ENCODE results near the gene TMCC3. TPM values are rescaled to one million over a fixed set of nuclear protein-coding genes. Genes with fewer than 3 reads are reported as not detected.
A peak's percentile ranks its signal among the peaks of the same experiment; 100 is the strongest.

Gene TMCC3
- total RNA-seq, 1 donor, result 10.9 TPM

DNA sequence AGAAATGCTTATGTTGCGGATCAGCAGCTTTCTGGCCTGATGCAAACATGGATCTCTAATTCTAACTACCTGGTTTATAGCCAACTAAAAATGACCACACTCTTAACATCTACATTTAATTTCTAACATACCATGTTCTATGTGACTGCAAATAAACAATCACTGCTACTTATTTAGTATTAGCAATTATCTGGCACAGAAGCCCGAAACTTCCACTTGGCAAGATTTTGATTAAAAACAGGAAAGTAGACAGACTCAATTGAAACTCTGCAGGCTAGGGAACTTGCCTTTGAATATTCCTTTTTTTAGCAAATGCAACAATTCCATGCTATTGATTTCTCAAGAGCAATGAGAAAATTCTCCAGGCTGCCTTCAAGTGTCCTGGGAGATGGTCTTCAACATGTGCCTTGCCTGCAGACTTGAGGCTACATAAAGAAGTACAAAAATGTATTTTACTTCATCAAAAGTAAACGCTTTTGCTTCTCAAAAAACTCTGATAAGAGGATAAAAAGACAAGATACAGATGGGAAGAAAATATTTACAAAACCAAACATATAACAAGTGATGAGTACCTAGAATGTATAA lies 9.1 kb upstream of the TMCC3 start:
- Histone ChIP-seq H3K27me3 (ENCODE audit: insufficient read depth, low read length) (no peaks in the 10 kb centered on the region), H3K9me3 (ENCODE audit: low read depth, low read length) (no peaks in the 10 kb centered on the region), H3K4me3 (ENCODE audit: low read length) (no peak overlapping the region), H3K4me1 (ENCODE audit: insufficient read depth, low read length) (peaks cover 15% of the 10 kb centered on the region)

DNA sequence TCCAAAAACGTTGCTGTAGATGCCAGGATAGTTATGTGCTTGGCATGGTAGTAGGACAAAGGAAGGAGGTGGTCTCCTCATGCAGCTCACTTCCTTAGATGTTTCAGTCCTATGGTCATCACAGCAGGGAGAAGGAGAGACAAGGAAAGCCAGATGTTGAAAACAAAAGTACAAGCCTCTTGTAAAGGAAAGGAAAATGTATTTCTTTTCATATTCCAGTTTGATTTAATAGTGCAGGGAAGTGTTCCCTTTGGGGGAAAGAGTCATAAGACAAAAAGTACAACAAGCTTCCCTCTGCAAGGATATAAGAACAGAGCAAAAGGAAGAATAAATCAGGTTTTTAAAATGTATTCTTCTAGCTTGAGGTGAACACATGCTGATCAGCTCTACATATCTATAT lies 8.6 kb upstream of the TMCC3 start:
- Histone ChIP-seq H3K4me1 (ENCODE audit: insufficient read depth, low read length) (peaks cover 12% of the 10 kb centered on the region), H3K9me3 (ENCODE audit: low read depth, low read length) (no peaks in the 10 kb centered on the region), H3K27me3 (ENCODE audit: insufficient read depth, low read length) (no peaks in the 10 kb centered on the region), H3K4me3 (ENCODE audit: low read length) (no peak overlapping the region)

DNA sequence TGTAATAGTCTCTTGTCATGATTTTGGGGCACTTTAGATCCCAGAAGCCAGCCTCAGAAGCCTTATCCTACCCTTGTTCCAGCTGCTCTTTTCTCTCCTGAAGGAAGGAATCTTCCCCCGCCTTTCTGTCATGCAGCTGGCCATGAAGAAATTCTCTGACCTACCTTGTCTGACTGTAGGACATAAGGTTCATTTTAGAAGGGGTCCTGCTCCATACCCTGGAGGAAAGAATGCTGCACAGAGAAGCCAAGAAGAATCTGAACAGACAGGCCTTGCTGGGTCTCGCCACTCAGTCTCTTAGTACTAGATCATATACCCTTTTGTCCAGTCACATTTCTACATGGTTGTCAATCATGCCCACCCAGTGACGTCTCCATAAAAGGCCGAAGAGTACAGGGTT lies 6.2 kb upstream of the TMCC3 start:
- H3K9me3 ChIP-seq (ENCODE audit: low read depth, low read length), result no peaks in the 10 kb centered on the region

DNA sequence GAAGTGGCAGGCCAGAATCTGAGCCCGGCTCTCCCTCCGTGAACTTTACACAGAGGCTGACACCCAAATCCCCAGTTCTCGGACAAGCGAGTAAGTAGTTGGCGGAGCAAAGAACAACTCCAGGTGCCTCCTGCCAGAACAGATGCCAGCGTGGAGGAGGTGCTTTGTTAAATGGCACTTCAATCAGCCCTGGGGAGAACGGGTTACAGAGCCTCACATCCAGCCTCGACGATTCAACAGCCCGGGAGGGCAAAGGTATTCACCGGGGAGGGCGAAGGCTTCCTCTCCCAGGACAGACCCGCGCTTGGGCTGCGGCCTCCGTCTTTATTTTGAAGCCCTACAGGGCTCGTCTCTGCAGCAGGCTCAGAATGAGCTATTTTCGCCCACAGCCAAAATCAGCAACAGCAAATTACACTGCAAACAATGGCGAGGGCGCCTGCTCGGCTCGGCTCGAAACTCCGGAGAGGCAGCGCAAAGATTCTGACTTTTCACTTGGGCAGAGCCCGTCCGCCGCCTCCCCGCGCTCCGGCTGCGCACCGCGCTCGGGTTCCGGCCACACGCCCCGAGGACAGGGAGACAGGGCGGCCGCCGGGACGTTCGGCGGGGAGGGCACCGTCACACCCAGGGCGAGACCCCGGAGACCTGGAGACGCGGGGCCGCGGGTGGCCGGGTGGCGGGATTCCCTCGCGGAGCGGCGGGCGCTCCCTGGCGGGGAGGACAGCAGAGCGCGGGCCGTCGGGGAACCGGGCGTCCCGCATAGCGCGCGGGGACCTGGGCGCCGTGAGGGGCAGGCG lies 811 bp downstream of the TMCC3 start:
- H3K27me3 ChIP-seq (ENCODE audit: insufficient read depth, low read length), result peaks cover 45% of the 10 kb centered on the region
- no peaks in the 10 kb centered on the region for H3K9me3 ChIP-seq (ENCODE audit: low read depth, low read length)
- H3K4me1 ChIP-seq (ENCODE audit: insufficient read depth, low read length), result peaks cover 23% of the 10 kb centered on the region
- peak overlapping the region; percentile 51 for H3K4me3 ChIP-seq (ENCODE audit: low read length)

More for the DNA sequence above, 6.2 kb upstream of the TMCC3 start:
- Histone ChIP-seq H3K4me3 (ENCODE audit: low read length) (no peak overlapping the region), H3K4me1 (ENCODE audit: insufficient read depth, low read length) (no peaks in the 10 kb centered on the region), H3K27me3 (ENCODE audit: insufficient read depth, low read length) (peaks cover 7% of the 10 kb centered on the region)

DNA sequence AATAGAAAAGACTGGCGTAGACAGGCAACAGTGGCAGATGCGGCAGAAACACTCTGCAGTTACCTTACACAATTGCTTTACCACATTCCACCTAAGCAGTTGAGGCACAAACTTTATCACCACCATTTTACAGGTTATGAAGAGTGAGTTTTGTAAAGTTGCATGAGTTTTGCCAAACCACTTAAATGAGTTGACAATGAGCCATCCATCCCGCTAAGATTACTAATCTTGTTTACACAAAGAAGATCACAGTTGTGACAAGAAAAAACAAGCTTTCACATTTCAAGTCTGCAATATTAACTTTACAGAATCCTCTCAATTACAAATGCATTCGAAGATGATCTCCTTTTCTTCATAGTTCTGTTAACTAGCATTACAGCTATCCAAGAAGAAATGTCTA lies 1.8 kb downstream of the TMCC3 start:
- no peaks in the 10 kb centered on the region for H3K9me3 ChIP-seq (ENCODE audit: low read depth, low read length)
- H3K4me3 ChIP-seq (ENCODE audit: low read length), result no peak overlapping the region
- H3K4me1 ChIP-seq (ENCODE audit: insufficient read depth, low read length), result peaks cover 33% of the 10 kb centered on the region
- peaks cover 45% of the 10 kb centered on the region for H3K27me3 ChIP-seq (ENCODE audit: insufficient read depth, low read length)

DNA sequence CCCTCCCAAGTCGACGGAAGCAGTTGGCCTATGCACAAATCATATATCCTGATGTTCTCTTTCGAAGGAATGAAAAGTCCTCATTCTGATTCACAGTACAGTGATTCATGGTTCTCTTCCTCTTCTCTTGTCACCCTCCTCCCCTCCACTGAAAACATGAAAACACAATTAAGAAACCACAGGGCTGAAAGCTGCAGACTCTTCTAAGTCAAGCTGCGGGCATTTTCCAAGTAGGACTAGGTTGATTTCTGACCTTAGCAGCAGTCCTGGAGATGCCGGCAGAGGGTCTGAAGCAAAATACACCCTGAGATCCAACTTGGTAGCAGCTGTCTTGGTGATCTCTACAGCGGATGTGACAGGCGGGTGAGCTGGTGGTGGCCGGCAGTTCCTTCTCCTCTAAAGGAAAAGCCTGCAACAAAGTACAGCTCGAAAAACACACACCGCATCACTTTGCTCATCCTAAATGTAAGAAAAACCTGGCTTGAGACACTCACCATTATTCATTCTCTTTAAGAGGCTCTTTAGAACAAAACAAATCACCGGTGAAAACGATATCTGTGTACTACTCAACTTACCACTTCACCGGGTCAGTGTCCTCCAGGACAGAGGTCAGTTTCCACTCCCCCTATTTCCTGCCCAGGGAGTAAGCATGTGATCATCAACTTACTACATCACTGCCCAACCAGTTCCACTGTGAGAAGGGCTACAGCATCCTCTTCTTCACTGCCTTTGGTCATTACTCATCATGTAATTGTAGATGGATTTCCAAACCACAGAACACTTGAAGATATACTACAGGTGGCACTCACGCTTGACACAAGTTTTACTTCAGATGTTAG lies 6.0 kb downstream of the TMCC3 start:
- Histone ChIP-seq H3K27me3 (ENCODE audit: insufficient read depth, low read length) (peaks cover 26% of the 10 kb centered on the region), H3K4me1 (ENCODE audit: insufficient read depth, low read length) (peaks cover 52% of the 10 kb centered on the region), H3K9me3 (ENCODE audit: low read depth, low read length) (no peaks in the 10 kb centered on the region), H3K4me3 (ENCODE audit: low read length) (peak overlapping the region; percentile 23)

DNA sequence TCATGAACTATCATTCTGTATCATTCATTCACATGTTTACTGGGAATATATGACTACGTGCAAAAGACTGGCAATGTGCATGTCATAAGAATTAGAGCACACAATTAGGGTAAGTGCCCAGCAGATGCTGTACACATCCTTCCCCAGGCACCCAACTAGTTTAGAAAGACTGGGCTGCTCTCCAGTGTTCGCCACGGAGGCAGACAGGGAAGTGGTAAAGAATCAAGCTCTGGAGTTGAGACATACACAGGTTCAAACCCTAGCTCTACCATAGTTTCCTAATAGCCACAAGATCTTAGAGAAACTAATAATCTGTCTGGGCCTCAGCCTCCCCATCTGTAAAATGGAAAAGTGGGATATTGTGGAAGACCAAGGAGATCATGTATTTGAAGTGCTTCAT lies 6.8 kb downstream of the TMCC3 start:
- Histone ChIP-seq H3K4me3 (ENCODE audit: low read length) (no peak overlapping the region), H3K27me3 (ENCODE audit: insufficient read depth, low read length) (peaks cover 18% of the 10 kb centered on the region), H3K4me1 (ENCODE audit: insufficient read depth, low read length) (peaks cover 48% of the 10 kb centered on the region), H3K9me3 (ENCODE audit: low read depth, low read length) (no peaks in the 10 kb centered on the region)

DNA sequence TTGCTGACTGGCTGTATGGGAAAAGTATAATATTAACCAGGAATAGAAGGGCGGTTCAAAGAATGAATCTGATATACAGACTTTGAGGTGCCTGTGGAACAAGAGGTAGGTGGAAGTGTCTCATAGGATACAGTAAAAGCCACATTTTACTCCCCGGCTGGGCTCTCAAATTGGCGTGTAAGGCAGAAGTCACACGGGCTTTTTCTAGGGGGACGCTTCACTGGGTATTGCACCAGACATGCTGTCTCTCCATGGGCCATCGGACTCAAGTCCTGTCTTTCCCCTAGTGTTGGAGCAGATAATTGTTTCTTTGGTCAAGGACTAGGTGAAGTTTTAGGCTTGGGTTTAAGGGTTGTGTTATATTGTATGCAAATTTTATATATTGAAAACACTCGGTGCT lies 9.1 kb downstream of the TMCC3 start:
- no peak overlapping the region for H3K4me3 ChIP-seq (ENCODE audit: low read length)
- H3K27me3 ChIP-seq (ENCODE audit: insufficient read depth, low read length), result no peaks in the 10 kb centered on the region
- no peaks in the 10 kb centered on the region for H3K9me3 ChIP-seq (ENCODE audit: low read depth, low read length)
- peaks cover 48% of the 10 kb centered on the region for H3K4me1 ChIP-seq (ENCODE audit: insufficient read depth, low read length)

DNA sequence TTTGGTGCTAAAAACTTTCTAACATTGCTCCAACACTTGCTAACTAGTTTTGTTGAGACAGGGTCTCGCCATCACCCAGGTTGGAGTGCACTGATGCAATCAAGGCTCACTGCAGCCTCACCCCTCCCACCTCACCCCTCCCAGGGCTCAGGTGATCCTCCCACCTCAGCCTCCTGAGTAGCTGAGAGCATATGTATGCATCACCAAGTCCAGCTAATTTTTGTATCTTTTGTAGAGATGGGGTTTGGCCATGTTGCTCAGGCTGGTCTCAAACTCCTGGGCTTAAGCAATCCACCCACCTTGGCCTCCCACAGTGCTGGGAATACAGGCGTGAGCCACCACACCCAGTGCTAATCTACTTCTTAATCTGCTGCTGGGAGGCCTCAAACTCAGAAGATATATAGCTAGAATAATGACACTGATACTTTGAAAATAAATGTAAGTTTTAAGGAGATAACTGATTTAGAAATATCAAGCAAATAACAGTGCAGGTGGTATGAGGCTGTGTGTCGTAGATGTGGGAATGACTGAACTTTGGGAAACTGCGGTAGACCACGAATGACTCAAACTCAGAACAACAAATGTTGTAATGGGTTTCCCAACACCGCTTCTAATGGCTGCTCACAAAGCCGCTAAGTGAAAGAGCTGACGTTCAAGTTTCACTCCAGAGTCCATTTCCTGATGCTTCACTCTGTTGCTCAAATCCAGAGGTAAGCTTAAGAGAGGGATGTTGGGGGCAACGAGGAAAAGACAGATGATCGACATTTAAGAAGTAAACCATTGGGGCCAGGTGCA lies 10.0 kb downstream of the TMCC3 start:
- Histone ChIP-seq H3K27me3 (ENCODE audit: insufficient read depth, low read length) (no peaks in the 10 kb centered on the region), H3K4me3 (ENCODE audit: low read length) (no peak overlapping the region), H3K9me3 (ENCODE audit: low read depth, low read length) (no peaks in the 10 kb centered on the region), H3K4me1 (ENCODE audit: insufficient read depth, low read length) (peaks cover 45% of the 10 kb centered on the region)

DNA sequence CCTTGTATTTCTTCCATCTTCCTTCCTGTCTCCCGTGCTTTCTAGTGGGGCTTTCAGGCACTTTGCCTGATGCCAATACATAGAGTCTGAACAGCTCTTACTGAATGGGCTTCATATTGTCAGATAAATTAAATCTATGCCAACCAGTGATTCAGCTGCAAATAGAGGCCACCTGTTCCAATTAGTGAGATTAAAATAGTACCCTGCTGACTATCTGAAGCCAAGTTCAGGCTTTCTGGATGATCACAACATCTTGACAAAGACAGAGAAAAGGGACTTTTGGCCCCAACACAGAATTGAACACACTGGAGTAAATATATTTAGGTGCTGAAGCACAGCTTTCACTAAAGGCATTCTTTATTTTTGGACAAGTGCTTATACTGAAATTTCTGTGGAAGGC lies 11.8 kb downstream of the TMCC3 start:
- H3K4me3 ChIP-seq (ENCODE audit: low read length), result no peak overlapping the region
- no peaks in the 10 kb centered on the region for H3K27me3 ChIP-seq (ENCODE audit: insufficient read depth, low read length)
- H3K9me3 ChIP-seq (ENCODE audit: low read depth, low read length), result no peaks in the 10 kb centered on the region
- peaks cover 27% of the 10 kb centered on the region for H3K4me1 ChIP-seq (ENCODE audit: insufficient read depth, low read length)

DNA sequence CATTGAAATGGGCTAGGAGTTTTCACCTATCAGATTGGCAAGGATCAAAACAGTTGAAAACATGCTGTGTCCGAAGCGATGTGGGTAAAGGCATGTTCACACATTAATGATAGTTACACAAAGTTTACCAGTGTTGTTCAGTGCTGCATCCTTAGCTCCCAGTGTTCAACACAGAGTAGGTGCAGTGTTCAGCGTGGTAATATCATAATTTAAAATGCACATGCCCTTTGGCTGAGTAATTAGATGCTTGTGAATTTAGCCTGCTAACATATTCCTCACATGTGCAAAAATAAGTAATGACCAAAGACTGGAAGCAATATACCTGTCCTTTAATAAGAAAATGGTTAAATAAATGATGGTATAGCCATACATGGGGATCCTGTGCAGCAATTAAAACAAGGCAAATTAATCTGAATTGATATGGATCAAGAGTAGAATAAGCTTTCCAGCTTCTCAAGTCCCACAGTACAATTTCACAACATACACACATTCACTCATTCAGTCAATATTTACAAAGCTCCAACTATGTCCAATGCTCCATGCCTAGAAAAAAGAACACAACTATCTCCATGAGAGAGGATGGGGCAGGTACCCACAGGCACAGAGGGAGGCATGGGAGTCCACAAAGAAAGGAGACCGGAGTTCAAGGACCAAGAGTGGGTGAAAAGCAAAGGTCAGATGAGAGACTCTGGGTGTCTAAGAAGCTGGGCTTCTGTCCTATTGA lies 12.8 kb downstream of the TMCC3 start:
- peaks cover 18% of the 10 kb centered on the region for H3K4me1 ChIP-seq (ENCODE audit: insufficient read depth, low read length)
- H3K4me3 ChIP-seq (ENCODE audit: low read length), result no peak overlapping the region
- H3K27me3 ChIP-seq (ENCODE audit: insufficient read depth, low read length), result no peaks in the 10 kb centered on the region
- H3K9me3 ChIP-seq (ENCODE audit: low read depth, low read length), result no peaks in the 10 kb centered on the region

DNA sequence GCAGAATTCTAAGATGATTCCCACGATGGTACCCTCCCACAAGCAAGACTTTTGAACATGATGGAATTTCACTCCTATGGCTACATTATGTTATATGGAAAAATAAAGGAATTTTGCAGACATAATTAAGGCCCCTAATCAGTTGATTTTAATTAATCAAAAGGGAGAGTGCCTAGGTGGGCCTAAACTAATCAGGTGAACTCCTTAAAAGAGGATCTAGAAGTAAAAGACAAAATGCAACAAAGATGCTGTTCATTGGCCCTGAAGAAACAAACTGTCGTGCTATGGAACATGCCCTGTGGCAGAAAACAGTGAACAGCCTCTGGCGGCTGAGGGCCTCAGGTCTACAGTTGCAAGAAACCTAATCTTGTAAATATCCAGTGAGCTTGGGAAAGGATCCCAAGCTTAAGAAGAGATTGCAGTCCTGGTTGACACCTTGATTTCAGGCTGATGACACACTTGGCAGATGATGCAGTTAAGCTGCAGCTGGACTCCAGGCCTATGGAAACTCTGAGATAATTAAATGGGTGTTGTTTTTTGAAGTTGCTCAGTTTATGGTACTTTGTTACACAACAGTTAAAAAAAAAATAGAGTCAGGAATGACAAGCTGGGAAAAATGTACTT lies 13.8 kb downstream of the TMCC3 start:
- no peaks in the 10 kb centered on the region for H3K9me3 ChIP-seq (ENCODE audit: low read depth, low read length)
- no peaks in the 10 kb centered on the region for H3K27me3 ChIP-seq (ENCODE audit: insufficient read depth, low read length)
- H3K4me1 ChIP-seq (ENCODE audit: insufficient read depth, low read length), result peaks cover 17% of the 10 kb centered on the region
- no peak overlapping the region for H3K4me3 ChIP-seq (ENCODE audit: low read length)

DNA sequence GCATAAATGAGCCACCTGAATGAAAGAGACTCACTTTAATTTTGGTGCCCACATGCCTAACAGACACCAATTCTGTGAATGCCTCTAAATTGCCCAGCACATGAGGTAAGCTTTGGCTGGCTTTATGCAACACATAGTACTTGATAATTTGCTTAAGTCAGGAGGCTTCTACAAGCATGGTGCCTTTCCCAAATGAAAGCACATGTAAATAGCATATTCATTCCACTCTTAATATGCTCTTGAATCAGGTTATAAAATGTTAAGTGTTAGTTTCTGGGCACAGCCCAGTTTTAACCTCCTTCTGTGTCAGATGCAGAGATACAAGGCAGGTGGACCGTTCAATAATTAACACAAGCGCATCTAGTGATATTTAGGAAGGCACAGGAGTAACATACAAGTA lies 15.6 kb downstream of the TMCC3 start:
- Histone ChIP-seq H3K4me3 (ENCODE audit: low read length) (no peak overlapping the region), H3K4me1 (ENCODE audit: insufficient read depth, low read length) (peaks cover 1% of the 10 kb centered on the region), H3K9me3 (ENCODE audit: low read depth, low read length) (no peaks in the 10 kb centered on the region), H3K27me3 (ENCODE audit: insufficient read depth, low read length) (no peaks in the 10 kb centered on the region)

DNA sequence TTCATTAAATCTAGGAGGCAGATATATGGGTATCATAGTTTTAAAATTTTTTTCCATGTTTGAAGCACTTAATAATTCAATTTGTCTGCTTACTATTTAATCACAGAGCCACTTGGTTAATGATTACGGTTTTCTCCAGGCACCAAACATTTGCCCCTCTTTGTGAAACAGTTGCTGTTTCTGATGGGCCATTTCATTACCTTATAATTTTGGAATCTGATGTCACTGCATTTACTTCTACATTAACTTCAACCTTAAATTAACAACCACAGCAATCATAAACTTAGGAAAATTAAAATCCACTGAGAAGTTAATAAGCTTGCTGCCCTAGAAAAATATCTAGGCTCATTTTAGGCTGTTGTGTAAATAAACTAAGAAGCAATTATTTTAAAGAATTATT lies 17.0 kb downstream of the TMCC3 start:
- Histone ChIP-seq H3K27me3 (ENCODE audit: insufficient read depth, low read length) (no peaks in the 10 kb centered on the region), H3K9me3 (ENCODE audit: low read depth, low read length) (no peaks in the 10 kb centered on the region), H3K4me3 (ENCODE audit: low read length) (no peak overlapping the region), H3K4me1 (ENCODE audit: insufficient read depth, low read length) (no peaks in the 10 kb centered on the region)
